ENCODE results near the gene AK9.

GRCh38 chr6:109722564-109723254 is 31.7 kb upstream of the AK9 start:
- TF ChIP-seq CTCF (conservative IDR thresholded peaks at IDR 0.05; ENCODE audit: low read depth, low read length) (no peak), EZH2 (IDR thresholded peaks at IDR 0.05; ENCODE audit: low read length, unreplicated experiment) (no peak)

All from PC-3 (cell line).